K562 (cell line): ENCODE measurements around the gene MYL11. TPM values are rescaled to one million over a fixed set of nuclear protein-coding genes. Genes with fewer than 3 reads are reported as not detected.
A peak's percentile ranks its signal among the peaks of the same experiment; 100 is the strongest.

Source experiments
- CBX2 ChIP-seq: fragments of 200-600 bp; sonication (generic); IDR thresholded peaks from one replicate; pipeline ENCODE4 v1.6.1; 2012; ENCODE audit warnings: mild to moderate bottlenecking, low read length, inconsistent platforms; ENCODE audit not compliant: insufficient read depth, poor library complexity, severe bottlenecking
- FOXK2 ChIP-seq, 2 experiments: fragments of 450-650 bp; IDR thresholded peaks in 1 of 2; conservative IDR thresholded peaks in 1 of 2; 2 replicates each; pipeline ENCODE4 v1.6.1; 2016; ENCODE audit warnings: low read depth in 2 of 2, mild to moderate bottlenecking in 1 of 2
- FOXP1 ChIP-seq: sonication (generic); formaldehyde crosslinking; IDR thresholded peaks from 2 replicates; pipeline ENCODE4 v1.8.0; 2022; ENCODE audit warnings: mild to moderate bottlenecking, missing genetic modification reagents
- HDAC1 ChIP-seq, 2 experiments: fragments of 450-650 bp; IDR thresholded peaks; 2 replicates each; pipeline ENCODE4 v1.6.1; 2016 to 2017; ENCODE audit warnings: inconsistent platforms in 1 of 2, mild to moderate bottlenecking in 1 of 2, moderate library complexity in 1 of 2
- HDAC8 ChIP-seq: fragments of 450-650 bp; IDR thresholded peaks from 2 replicates; pipeline ENCODE4 v1.6.1; 2016; ENCODE audit warnings: mild to moderate bottlenecking, missing genetic modification characterization, moderate library complexity, missing compliant biosample characterization
- HNRNPLL ChIP-seq: fragments of 200-400 bp; formaldehyde crosslinking; IDR thresholded peaks from 2 replicates; pipeline ENCODE4 v1.6.1; 2017; ENCODE audit warnings: low read length, low read depth, mild to moderate bottlenecking; ENCODE audit not compliant: poor library complexity, severe bottlenecking
- HNRNPUL1 ChIP-seq: fragments of 200-400 bp; formaldehyde crosslinking; IDR thresholded peaks from 2 replicates; pipeline ENCODE4 v1.6.1; 2017; ENCODE audit warnings: low read length
- LEF1 ChIP-seq: fragments of 450-650 bp; IDR thresholded peaks from 2 replicates; pipeline ENCODE4 v1.6.1; 2016; ENCODE audit warnings: mild to moderate bottlenecking
- REST ChIP-seq, 2 experiments: fragments of 450-650 bp; formaldehyde crosslinking in 1 of 2; IDR thresholded peaks; 2 replicates each; pipeline versions ENCODE4 v1.4.0 to v1.6.1; 2014 to 2020; ENCODE audit warnings: mild to moderate bottlenecking in 2 of 2, borderline replicate concordance in 1 of 2, low read depth in 1 of 2
- TFAP4 ChIP-seq: sonication (generic); formaldehyde crosslinking; IDR thresholded peaks from 2 replicates; pipeline ENCODE4 v1.8.0; 2022; ENCODE audit warnings: missing genetic modification reagents, mild to moderate bottlenecking, moderate library complexity, borderline replicate concordance
- XRCC5 ChIP-seq: fragments of 200-400 bp; formaldehyde crosslinking; IDR thresholded peaks from 2 replicates; pipeline ENCODE4 v1.6.1; 2017; ENCODE audit warnings: low read depth, mild to moderate bottlenecking, low read length
- ZNF12 ChIP-seq: sonication (generic); formaldehyde crosslinking; IDR thresholded peaks from 2 replicates; pipeline ENCODE4 v1.4.0; 2020; ENCODE audit warnings: mild to moderate bottlenecking, missing genetic modification reagents
- polyA plus RNA-seq, 8 experiments: library from polyadenylated mRNA; depleted of rRNA in 4 of 8; stranded (reverse) in 5 of 8; unstranded in 3 of 8; fragments of >200 nt; fragmentation: Nextera tagmentation in 2 of 8; fragmentation: Illumina TruSeq in 1 of 8; extraction: Ambion mirVana in 2 of 8; extraction: Trizol in 1 of 8; gene quantifications; 2 replicates each; pipeline versions ENCODE4 v1.2.1 to v1.2.3, GENCODE V29; 2011 to 2014; ENCODE audit warnings: inconsistent platforms in 1 of 8, missing spikeins in 1 of 8
- total RNA-seq, 7 experiments: library from RNA; depleted of rRNA in 6 of 7; stranded (reverse); fragments of >200 nt in 6 of 7; fragmentation: Illumina TruSeq in 2 of 7; extraction: Trizol in 2 of 7; gene quantifications; 2 replicates each; pipeline versions ENCODE4 v1.2.1 to v1.2.3, GENCODE V29; 2011 to 2021; ENCODE audit warnings: low replicate concordance in 1 of 7
- TF ChIP-seq, protein P1 (sequence below), 2 experiments: fragments of 450-650 bp in 1 of 2; sonication (generic) in 1 of 2; formaldehyde crosslinking in 1 of 2; IDR thresholded peaks in 1 of 2; conservative IDR thresholded peaks in 1 of 2; 2 replicates each; pipeline versions ENCODE4 v1.6.1 to v1.8.1; 2016 to 2023; ENCODE audit warnings: mild to moderate bottlenecking in 2 of 2, moderate library complexity in 2 of 2, inconsistent platforms in 1 of 2, missing genetic modification reagents in 1 of 2
- TF ChIP-seq, protein P2 (sequence below): sonication (generic); formaldehyde crosslinking; IDR thresholded peaks from 2 replicates; pipeline ENCODE4 v1.8.1; 2023; ENCODE audit warnings: mild to moderate bottlenecking, missing genetic modification reagents

Gene MYL11
- total and polyA plus RNA-seq, 9 of the 15 experiments (the other 6 are each of a cell fraction or from before 2014, with no cell fraction given), result 0.31 to 1.5 (median 0.73) TPM; not detected in 4

- TF ChIP-seq, protein P1, sequence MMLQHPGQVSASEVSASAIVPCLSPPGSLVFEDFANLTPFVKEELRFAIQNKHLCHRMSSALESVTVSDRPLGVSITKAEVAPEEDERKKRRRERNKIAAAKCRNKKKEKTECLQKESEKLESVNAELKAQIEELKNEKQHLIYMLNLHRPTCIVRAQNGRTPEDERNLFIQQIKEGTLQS (IDR thresholded peaks at IDR 0.05), result peak; percentile 55
- TF ChIP-seq, protein P1 (CRISPR knock-in tag; conservative IDR thresholded peaks at IDR 0.05), result no peak
- TF ChIP-seq TFAP4 (CRISPR knock-in tag) (peak; percentile 83), HDAC8 (0 out of 2 replicates have a peak, but pooled peaks have one; percentile 28), CBX2 (no peak), FOXK2 (conservative IDR thresholded peaks at IDR 0.05 in 1 of 2, IDR thresholded peaks at IDR 0.05 in 1 of 2; ENCODE audit: low read depth in 2 of 2) (peak; percentile 58 to 75; a peak in 3 of 4 replicates), XRCC5 (no peak), HNRNPLL (peak; percentile 44), LEF1 (peak; percentile 10; the same call in 1 of the 2 replicates), FOXP1 (CRISPR knock-in tag) (0 out of 2 replicates have a peak, but pooled peaks have one; percentile 39), REST (IDR thresholded peaks at IDR 0.05; ENCODE audit: borderline replicate concordance) (peak; percentile 30; the same call in 1 of the 2 replicates), REST (CRISPR knock-in tag; IDR thresholded peaks at IDR 0.05; ENCODE audit: low read depth) (0 out of 2 replicates have a peak, but pooled peaks have one; percentile 58), HDAC1 (IDR thresholded peaks at IDR 0.05) (peak in 1 of 2 experiments; percentile 99; a peak in 2 of 4 replicates), ZNF12 (CRISPR knock-in tag) (peak; percentile 66; the same call in 1 of the 2 replicates), HNRNPUL1 (no peak)
- TF ChIP-seq, protein P2, sequence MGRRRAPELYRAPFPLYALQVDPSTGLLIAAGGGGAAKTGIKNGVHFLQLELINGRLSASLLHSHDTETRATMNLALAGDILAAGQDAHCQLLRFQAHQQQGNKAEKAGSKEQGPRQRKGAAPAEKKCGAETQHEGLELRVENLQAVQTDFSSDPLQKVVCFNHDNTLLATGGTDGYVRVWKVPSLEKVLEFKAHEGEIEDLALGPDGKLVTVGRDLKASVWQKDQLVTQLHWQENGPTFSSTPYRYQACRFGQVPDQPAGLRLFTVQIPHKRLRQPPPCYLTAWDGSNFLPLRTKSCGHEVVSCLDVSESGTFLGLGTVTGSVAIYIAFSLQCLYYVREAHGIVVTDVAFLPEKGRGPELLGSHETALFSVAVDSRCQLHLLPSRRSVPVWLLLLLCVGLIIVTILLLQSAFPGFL (CRISPR knock-in tag), result no peak
Measured at GRCh38 chr16:30407102-30407803, 32.7 kb downstream of the MYL11 start, which contains the start of gene ZNF771 (continued).
